HG03469 (cell line): ENCODE measurements around the gene PSG6.
"Not testable (repeated sequence)": the region's sequence is repeated elsewhere in the genome, so short reads cannot be mapped to it uniquely, and the experiment has no call there.

Experiments used
- ATAC-seq: cut with Tn5 transposase; IDR thresholded peaks from one replicate; pipeline ENCODE4 v1.9.1; 2021; ENCODE audit warnings: mild to moderate bottlenecking, moderate library complexity, moderate number of reproducible peaks; ENCODE audit not compliant: unreplicated experiment

Gene PSG6

DNA sequence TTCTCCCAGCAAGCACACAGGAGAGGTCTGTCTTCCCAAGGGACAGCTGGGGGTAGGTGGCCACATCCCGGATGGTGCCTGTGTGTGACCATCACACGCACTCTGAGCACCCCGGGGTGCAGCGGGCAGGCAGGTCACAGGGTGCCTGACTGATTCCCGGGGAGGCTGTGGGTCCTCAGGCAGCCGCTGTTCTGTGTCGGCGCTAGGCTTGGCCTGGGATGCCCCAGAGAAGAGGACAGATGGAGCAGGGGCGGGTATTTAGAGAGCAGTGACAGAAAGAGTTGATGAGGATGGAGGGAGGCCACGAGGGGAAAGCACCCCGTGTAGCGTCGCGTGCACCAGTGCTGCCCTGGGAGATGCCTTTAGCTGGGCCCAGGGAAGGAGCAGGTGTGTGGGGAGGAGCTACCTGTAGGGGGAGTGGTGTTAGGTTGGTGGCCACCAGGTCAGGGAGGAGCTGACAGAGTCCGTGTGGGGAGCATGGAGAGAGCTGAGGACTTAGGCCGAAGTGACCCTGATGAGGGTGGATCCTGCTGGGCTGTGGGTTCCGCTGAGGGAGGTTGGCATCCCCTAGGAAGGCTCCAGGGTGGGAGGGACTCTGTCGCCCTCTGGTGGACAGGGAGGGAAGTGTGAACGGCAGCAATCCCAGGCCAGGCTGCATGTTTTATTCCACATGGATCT, 60.7 kb downstream of the PSG6 start:
- not testable (repeated sequence) for ATAC-seq

DNA sequence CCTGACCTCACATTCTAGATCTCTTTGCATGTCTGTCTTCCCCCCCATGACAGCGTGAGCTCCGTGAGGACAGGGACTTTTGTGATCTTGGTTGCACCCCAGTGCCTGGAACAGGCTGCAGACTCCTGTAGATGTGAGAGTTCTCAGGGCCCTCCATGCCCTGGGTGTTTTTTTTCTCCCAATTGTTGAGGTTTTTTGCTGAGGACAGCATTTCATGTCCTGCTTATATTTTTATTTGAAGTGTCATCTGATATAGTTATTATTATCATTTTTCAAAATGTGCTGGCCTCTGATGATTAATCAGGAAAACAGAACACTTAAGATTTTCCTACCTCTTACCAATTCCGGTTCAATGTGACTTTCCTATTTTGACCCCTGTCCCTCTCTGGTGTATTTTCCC, 62.9 kb downstream of the PSG6 start:
- ATAC-seq, result not testable (repeated sequence)

DNA sequence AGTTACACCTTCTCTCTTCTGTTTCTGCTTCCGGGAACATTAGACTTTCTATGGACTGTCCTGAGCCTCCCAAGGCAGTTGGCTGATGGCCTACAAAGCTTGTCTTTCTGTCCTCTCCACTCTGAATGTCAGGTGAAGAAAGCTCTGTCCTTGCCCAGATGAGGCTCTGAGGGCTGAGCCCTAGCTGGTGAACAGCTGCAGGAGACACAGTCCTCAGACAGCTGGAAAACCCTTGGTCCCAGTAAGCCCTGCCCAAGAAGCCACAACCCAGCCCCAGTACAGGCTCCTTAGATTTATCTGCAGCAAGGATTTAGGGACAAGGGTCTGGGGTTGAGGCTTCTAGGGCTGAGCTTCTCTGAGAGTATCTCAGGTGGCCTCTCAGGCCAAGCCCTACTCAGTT, 64.5 kb downstream of the PSG6 start:
- ATAC-seq, result not testable (repeated sequence)

DNA sequence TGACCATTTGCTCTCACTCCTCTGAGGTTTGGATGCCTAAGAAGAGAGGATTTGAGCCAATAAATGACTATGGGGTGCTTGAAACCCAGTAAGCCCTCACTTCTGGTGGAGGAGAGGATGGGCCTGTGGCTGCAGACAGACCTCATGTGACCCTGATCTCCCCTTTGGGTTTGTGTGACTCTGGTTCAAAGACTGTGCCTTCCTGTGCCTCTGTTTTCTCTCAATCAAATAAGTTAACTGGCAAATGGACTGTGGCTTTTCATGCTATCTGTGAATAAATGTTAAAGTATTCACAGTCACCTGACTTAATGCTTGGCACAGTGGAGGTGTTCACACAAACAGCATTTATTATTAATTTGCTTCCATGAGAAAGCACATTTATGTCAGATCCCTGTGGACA, 64.9 kb downstream of the PSG6 start:
- ATAC-seq, result not testable (repeated sequence)
